Pancreas (tissue), 10 donors: ENCODE results near the gene SAMD14. TPM values are rescaled to one million over a fixed set of nuclear protein-coding genes. Genes with fewer than 3 reads are reported as not detected.

Experiments
- ATAC-seq, 4 donors: fragments of 200-7000 bp; cut with Tn5 transposase; one replicate each; pipeline versions ENCODE4 v1.8.0 to v1.9.1; 2020; ENCODE audit warnings: mild to moderate bottlenecking in 4 of 4, moderate library complexity in 4 of 4
- DNase-seq, 6 donors: peaks; one replicate each; pipeline ENCODE4 v3.0.0-alpha.2; 2020
- FAIRE-seq: peaks from 2 replicates; lab custom pipeline; 2012; peaks lifted over from hg19 to GRCh38; lab: Jason Lieb, UNC
- H3K27ac ChIP-seq, 4 donors: fragments of 200-600 bp; sonication (generic); 1 replicate in 3 of 4; 2 replicates in 1 of 4; pipeline versions ENCODE4 v1.5.0 to v1.8.0; 2020
- H3K27me3 ChIP-seq, 4 donors: fragments of 200-600 bp; one replicate each; pipeline ENCODE4 v1.8.0; 2021
- H3K36me3 ChIP-seq, 3 donors: fragments of 200-600 bp; sonication (generic) in 1 of 3; one replicate each; pipeline versions ENCODE4 v1.5.0 to v1.8.0; 2020 to 2021
- H3K4me1 ChIP-seq, 3 donors: fragments of 200-600 bp; one replicate each; pipeline ENCODE4 v1.8.0; 2021
- H3K4me3 ChIP-seq, 4 donors: fragments of 200-600 bp; sonication (generic) in 2 of 4; one replicate each; pipeline versions ENCODE4 v1.5.0 to v1.8.0; 2020 to 2021
- H3K9me3 ChIP-seq, 4 donors: fragments of 200-600 bp; one replicate each; pipeline ENCODE4 v1.8.0; 2021
- CTCF ChIP-seq, 4 donors: fragments of 200-600 bp; sonication (generic) in 3 of 4; IDR thresholded peaks; one replicate each; pipeline versions ENCODE4 v1.5.0 to v1.8.0; 2021; ENCODE audit warnings: antibody characterized with exemption in 4 of 4
- WGBS, 2 donors: extraction: QIAGEN DNeasy Blood & Tissue Kit; methylation state at CpG; one replicate each; pipeline ENCODE4 v1.1.7; 2013; 5-methylcytosine and 5-hydroxymethylcytosine counted together
- intact Hi-C, 3 donors: fragments of 100-400 bp; cut with DNase I; formaldehyde crosslinking; loops; one replicate each; pipeline versions ENCODE4 v1.11.1 to v1.14.2; 2022
- polyA plus RNA-seq, 2 donors: library from polyadenylated mRNA; stranded (reverse); fragments of 200-250 nt; gene quantifications; one replicate each; pipeline ENCODE4 v1.2.3, GENCODE V29; 2013
- total RNA-seq, 6 donors: library from RNA; stranded (reverse); fragmentation: NEBNext Ultra II Directional in 4 of 6; extraction: Animal tissue kit (Norgen Biotek cat#: 25700) in 4 of 6; gene quantifications; one replicate each; pipeline versions ENCODE4 v1.2.1 to v1.2.4, GENCODE V29; 2021 to 2023
- donor health status: healthy with polysubstance abuse.
- donor health status: DM: no; HTN: no; CAD: no; lungs with moderate emphysema.
- donor health status: DM: no; HTN: no; CAD: no.
- donor health status: control.
- donor health status: control.
- donor health status: Bipolar disorder and iron deficiency.
- donor health status: DM: yes; HTN: yes; CAD: no.
- donor health status: DM: no; HTN: no; CAD: no.
- donor health status: DM: no; HTN: no; CAD: no.
- donor health status: DM: yes; HTN: yes; CAD: no.

SAMD14 gene
- total and polyA plus RNA-seq, 8 donors = 0.09 to 1.3 (median 0.61) TPM

DNA sequence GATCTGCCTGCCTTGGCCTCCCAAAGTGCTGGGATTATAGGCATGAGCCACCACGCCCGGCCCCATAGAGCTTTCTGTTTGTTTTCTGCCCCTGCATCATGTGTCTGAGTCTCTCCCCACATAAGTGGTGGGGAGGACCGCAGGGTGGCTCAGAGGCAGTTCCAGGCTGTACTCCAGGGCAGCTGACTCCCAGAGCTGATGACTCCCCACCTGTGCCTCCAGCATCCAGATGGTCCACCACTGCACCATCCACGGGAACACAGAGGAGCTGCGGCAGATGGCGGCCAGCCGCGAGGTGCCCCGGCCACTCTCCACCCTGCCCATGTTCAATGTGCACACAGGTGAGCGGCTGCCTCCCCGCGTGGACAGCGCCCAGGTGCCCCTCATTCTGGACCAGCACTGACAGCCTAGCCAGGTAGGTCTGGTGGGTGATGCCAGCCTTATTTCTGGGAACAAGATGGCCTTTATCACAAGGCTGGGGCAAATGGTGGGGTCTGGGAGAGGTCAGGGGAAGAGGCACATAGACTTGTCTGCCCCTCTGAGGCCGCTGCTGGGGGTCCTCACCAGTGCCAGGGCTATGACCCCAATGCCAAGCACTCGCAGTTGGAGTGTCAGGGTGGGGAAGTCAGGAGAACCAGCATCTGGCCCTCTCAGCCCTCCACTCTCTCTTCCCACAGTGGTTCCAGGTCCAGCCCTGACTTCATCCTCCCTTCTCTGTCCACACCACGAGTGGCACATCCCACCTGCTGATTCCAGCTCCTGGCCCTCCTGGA is 45.3 kb upstream of the SAMD14 start:
- no peak for FAIRE-seq
- peak in 2 of 6 donors; percentile 27 to 61 for DNase-seq
- WGBS, 2 donors = 75 to 77% methylated on average over 16 of the region's 16 CpGs
- H3K9me3 ChIP-seq = no peaks in the 10 kb centered on the region
- intact Hi-C loops = no loop called here
- no peaks in the 10 kb centered on the region for H3K36me3 ChIP-seq
- ATAC-seq = no peak
- H3K4me3 ChIP-seq = no peak overlapping the region
- no peak overlapping the region for H3K27ac ChIP-seq
- peaks cover 0 to 12% (median 5%) of the 10 kb centered on the region in 3 donors for H3K4me1 ChIP-seq
- no peaks in the 10 kb centered on the region for H3K27me3 ChIP-seq
- no peak for TF ChIP-seq CTCF (IDR thresholded peaks at IDR 0.05)

GRCh38 chr17:50174444-50174843 is 44.5 kb upstream of the SAMD14 start:
- TF ChIP-seq CTCF (IDR thresholded peaks at IDR 0.05) = no peak
- ATAC-seq = no peak
- H3K27ac ChIP-seq = no peak overlapping the region
- WGBS, 2 donors = 71 to 79% methylated on average over 6 of the region's 6 CpGs
- no peaks in the 10 kb centered on the region for H3K27me3 ChIP-seq
- no peaks in the 10 kb centered on the region for H3K36me3 ChIP-seq
- peak in 1 of 6 donors; percentile 2 for DNase-seq
- peaks cover 0 to 12% (median 5%) of the 10 kb centered on the region in 3 donors for H3K4me1 ChIP-seq
- intact Hi-C loops = no loop called here
- no peaks in the 10 kb centered on the region for H3K9me3 ChIP-seq
- no peak for FAIRE-seq
- H3K4me3 ChIP-seq = no peak overlapping the region

DNA sequence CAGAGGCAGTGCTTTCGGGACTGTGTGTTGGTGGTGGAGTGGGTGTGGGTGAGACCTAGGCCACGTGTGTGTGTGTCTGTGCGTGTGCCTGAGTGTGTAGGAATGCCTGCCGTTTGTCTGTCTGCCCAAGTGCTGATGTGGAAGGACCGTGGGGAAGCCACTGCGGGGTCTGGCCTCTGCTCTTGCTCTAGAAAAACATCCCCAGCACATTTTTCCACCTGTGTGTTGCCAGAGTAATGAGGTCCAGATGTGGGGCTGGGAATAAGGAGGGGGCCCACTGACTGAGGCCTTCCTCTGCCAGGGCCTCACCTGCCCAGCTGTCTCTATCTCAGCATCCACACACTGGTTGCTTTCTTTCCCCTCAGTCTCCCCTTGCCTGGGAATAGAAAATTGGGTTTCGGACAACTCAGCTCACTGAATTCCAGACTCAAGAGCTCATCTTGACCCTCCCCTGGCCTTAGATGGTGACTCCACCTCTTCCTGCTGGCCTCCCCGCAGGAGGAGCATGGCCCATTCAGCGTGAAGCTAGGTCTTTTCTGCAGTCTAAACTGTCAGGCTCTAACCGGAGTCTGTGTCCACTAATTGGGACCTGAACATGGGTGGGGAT is 43.5 kb upstream of the SAMD14 start:
- WGBS, 2 donors = 73 to 79% methylated on average over 10 of the region's 10 CpGs
- intact Hi-C loops = no loop called here
- no peaks in the 10 kb centered on the region for H3K27me3 ChIP-seq
- FAIRE-seq = no peak
- no peak for ATAC-seq
- no peak for TF ChIP-seq CTCF (IDR thresholded peaks at IDR 0.05)
- H3K4me3 ChIP-seq = no peak overlapping the region
- DNase-seq = peak in 2 of 6 donors; percentile 9 to 15
- no peaks in the 10 kb centered on the region for H3K9me3 ChIP-seq
- H3K36me3 ChIP-seq = no peaks in the 10 kb centered on the region
- H3K27ac ChIP-seq = peak overlapping the region in 2 of 4 donors; percentile 19 to 22
- peaks cover 0 to 12% (median 5%) of the 10 kb centered on the region in 3 donors for H3K4me1 ChIP-seq

GRCh38 chr17:50172936-50173334 is 43.0 kb upstream of the SAMD14 start:
- Histone ChIP-seq H3K27me3 (no peaks in the 10 kb centered on the region), H3K36me3 (no peaks in the 10 kb centered on the region), H3K4me1 (peaks cover 0 to 12% (median 3%) of the 10 kb centered on the region in 3 donors), H3K9me3 (no peaks in the 10 kb centered on the region), H3K4me3 (no peak overlapping the region), H3K27ac (no peak overlapping the region)
- TF ChIP-seq CTCF (IDR thresholded peaks at IDR 0.05) = no peak
- 51 to 53% methylated on average over 6 of the region's 6 CpGs for WGBS, 2 donors
- ATAC-seq = no peak
- FAIRE-seq = no peak
- intact Hi-C loops = no loop called here
- peak in 1 of 6 donors; percentile 3 for DNase-seq
